ENCODE results near the gene TMEM19. TPM values are rescaled to one million over a fixed set of nuclear protein-coding genes. Genes with fewer than 3 reads are reported as not detected.

Gene TMEM19
- total RNA-seq, 2 donors from 2014 or later, result 16.2 to 29.7 TPM

GRCh38 chr12:71748081-71748850 is 62.4 kb downstream of the TMEM19 start:
- H3K4me1 Mint-ChIP-seq, result no peaks in the 10 kb centered on the region
- no peaks in the 10 kb centered on the region for H3K9me3 Mint-ChIP-seq
- H3K4me3 Mint-ChIP-seq, result no peak overlapping the region
- H3K27me3 Mint-ChIP-seq, result peaks cover 8% of the 10 kb centered on the region
- no peaks in the 10 kb centered on the region for H3K36me3 Mint-ChIP-seq (ENCODE audit: low read depth)
- H3K27ac Mint-ChIP-seq, result no peak overlapping the region
- ATAC-seq (replicated peaks), result no peak

GRCh38 chr12:71749666-71750065 is 63.8 kb downstream of the TMEM19 start:
- no peaks in the 10 kb centered on the region for H3K4me1 Mint-ChIP-seq
- no peak overlapping the region for H3K27ac Mint-ChIP-seq
- H3K4me3 Mint-ChIP-seq, result no peak overlapping the region
- ATAC-seq (replicated peaks), result no peak
- peaks cover 8% of the 10 kb centered on the region for H3K27me3 Mint-ChIP-seq
- no peaks in the 10 kb centered on the region for H3K9me3 Mint-ChIP-seq
- H3K36me3 Mint-ChIP-seq (ENCODE audit: low read depth), result peaks cover 4% of the 10 kb centered on the region

DNA sequence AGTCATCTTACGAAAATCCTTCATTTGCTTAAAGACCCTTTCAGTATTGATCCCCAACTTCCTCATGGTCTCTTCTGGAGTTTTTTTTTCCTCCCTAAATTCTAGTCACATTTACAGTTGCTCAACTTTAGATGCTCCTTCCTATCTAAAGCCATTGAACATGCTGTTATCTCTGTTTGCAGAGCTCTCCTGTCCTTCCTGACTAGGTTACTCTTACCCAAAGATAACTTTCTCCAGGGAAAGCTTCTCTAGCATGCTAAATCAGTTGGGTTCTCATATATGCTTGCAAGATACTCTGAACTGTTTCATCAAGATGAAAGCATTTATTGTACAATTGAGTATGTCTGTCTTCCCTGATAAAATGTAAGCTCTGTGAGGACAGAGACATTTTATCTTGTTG is 67.0 kb downstream of the TMEM19 start:
- Mint-ChIP-seq H3K4me3 (no peak overlapping the region), H3K27ac (no peak overlapping the region), H3K27me3 (peaks cover 8% of the 10 kb centered on the region), H3K9me3 (no peaks in the 10 kb centered on the region), H3K36me3 (ENCODE audit: low read depth) (peaks cover 33% of the 10 kb centered on the region), H3K4me1 (peaks cover 10% of the 10 kb centered on the region)
- no peak for ATAC-seq (replicated peaks)

Other genes with a start within 250 kb of the TMEM19 start
- not detected for gene LGR5, start 246.3 kb upstream of the TMEM19 start, total RNA-seq
- 100 to 1,000 TPM in 1 of 2 donors, 10 to 100 TPM in 1; 61.6 to 111 TPM for gene ZFC3H1, start 22.2 kb upstream of the TMEM19 start, total RNA-seq
- gene THAP2, start 21.8 kb upstream of the TMEM19 start, total RNA-seq, result 10 to 100 TPM in 1 of 2 donors, 1 to 10 TPM in 1; 8.7 to 10.9 TPM
- 100 to 1,000 TPM in 1 of 2 donors, 10 to 100 TPM in 1; 60.1 to 104 TPM for gene RAB21, start 68.8 kb downstream of the TMEM19 start, total RNA-seq
- gene TBC1D15, start 153.7 kb downstream of the TMEM19 start, total RNA-seq, result 10 to 100 TPM; 56.3 to 81.9 TPM

All from activated T-helper 17 cell treated with anti-CD3 and anti-CD28 coated beads, Interleukin-2, amount 50 U/mL, for 72 hours (primary cell).